Measurements from ENCODE around the gene MISP3. TPM values are rescaled to one million over a fixed set of nuclear protein-coding genes. Genes with fewer than 3 reads are reported as not detected.
"Not testable (repeated sequence)": the region's sequence is repeated elsewhere in the genome, so short reads cannot be mapped to it uniquely, and the experiment has no call there.

MISP3 gene
- total RNA-seq = 0.81 to 1.3 TPM (median 0.98 TPM) in 3 replicates

DNA sequence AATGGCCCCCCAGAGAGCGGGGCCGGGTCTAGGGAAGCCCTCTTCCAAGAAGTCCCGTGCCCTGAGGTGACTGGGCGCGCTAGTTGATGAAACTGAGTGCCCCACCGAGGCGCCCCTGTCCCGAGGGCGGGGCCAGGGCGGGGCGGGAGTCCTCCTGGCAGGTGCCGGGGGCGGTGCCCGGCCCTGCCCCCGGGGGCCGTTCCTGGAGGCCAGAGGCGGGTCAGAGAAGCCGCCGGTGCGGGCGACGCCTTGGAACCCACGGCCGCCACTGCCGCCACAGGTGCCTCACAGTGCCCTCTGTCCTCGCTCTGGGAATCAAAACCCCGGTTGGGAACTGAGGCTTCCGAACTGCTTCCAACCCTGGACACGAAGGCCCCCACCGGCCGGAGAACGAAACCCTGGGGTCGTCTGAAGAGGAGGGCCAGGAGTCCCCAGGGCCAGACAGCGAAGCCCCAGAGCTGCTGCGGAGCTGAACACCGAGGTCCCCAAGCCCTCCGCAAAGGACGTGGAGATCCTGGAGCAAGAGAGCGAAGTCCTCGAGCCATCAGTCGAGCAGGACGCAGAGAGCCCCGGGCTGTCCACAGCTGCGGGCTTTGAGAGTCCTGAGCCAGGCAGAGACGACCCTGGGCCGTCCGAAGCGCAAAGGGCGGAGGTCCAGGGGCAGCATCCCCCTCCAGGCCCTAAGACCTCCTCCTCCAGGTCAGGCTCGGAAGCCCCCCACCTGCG is at the start of gene MISP3:
Gene MISP3 (plus strand): TSS at position 252 of the 726 bp plus-strand sequence. CDS start 524 bp downstream, outside the sequence.
- H3K4me3 Mint-ChIP-seq = peak within 1 kb of the TSS; percentile 91
- H3K36me3 Mint-ChIP-seq = no peaks in the 10 kb centered on the region
- peak within 1 kb of the TSS; percentile 47 for H3K27ac Mint-ChIP-seq
- TF ChIP-seq CTCF (IDR thresholded peaks at IDR 0.05; ENCODE audit: unreplicated experiment) = no peak
- peak in 1 of 2 experiments; percentile 58 for DNase-seq (ENCODE audit: low spot score in 2 of 2, unreplicated experiment in 2 of 2)
- H3K27me3 Mint-ChIP-seq (ENCODE audit: low read depth) = peaks cover 2% of the 10 kb centered on the region
- peaks cover 22% of the 10 kb centered on the region for H3K4me1 Mint-ChIP-seq
- no peaks in the 10 kb centered on the region for H3K9me3 Mint-ChIP-seq

- Mint-ChIP-seq H3K36me3 (no peaks in the 10 kb centered on the region), H3K4me1 (peaks cover 6% of the 10 kb centered on the region), H3K27ac (peak overlapping the region; percentile 47), H3K9me3 (no peaks in the 10 kb centered on the region), H3K4me3 (no peak overlapping the region), H3K27me3 (ENCODE audit: low read depth) (peaks cover 4% of the 10 kb centered on the region)
- peak; percentile 17 for TF ChIP-seq CTCF (IDR thresholded peaks at IDR 0.05; ENCODE audit: unreplicated experiment)
- no peak for DNase-seq (ENCODE audit: low spot score in 2 of 2, unreplicated experiment in 2 of 2)
Measured at GRCh38 chr19:14023404-14024235, 49.0 kb upstream of the MISP3 start.

DNA sequence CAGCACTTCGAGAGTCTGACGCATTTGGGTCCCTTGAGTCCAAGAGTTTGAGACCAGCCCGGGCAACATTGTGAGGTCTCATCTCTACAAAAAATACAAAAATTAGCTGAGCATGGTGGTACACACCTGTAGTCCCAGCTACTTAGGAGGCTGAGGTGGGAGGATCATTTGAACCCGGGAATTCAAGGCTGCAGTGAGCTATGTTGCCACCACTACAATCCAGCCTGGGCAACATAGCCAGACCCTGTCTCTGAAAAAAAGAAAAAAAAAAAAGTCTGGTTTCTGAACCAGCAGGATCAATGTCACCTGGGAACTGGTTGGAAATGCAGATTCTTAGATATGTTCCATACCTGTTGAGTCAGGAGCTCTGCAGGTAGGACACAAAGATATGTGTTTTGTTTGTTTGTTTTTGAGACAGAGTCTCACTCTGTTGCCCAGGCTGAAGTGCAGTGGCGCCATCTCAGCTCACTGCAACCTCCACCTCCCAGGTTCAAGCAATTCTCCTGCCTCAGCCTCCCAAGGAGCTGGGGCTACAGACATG is 45.9 kb upstream of the MISP3 start:
- not testable (repeated sequence) for DNase-seq (ENCODE audit: low spot score in 2 of 2, unreplicated experiment in 2 of 2); H3K4me3 Mint-ChIP-seq; H3K27ac Mint-ChIP-seq; H3K4me1 Mint-ChIP-seq; H3K36me3 Mint-ChIP-seq; H3K9me3 Mint-ChIP-seq
- peaks cover 16% of the 10 kb centered on the region for H3K27me3 Mint-ChIP-seq (ENCODE audit: low read depth)

- DNase-seq (ENCODE audit: low spot score in 2 of 2, unreplicated experiment in 2 of 2) = no peak
- TF ChIP-seq CTCF (IDR thresholded peaks at IDR 0.05; ENCODE audit: unreplicated experiment) = no peak
- Mint-ChIP-seq H3K36me3 (no peaks in the 10 kb centered on the region), H3K9me3 (no peaks in the 10 kb centered on the region), H3K27me3 (ENCODE audit: low read depth) (peaks cover 16% of the 10 kb centered on the region), H3K4me1 (peaks cover 4% of the 10 kb centered on the region), H3K27ac (no peak within 1 kb of the TSS), H3K4me3 (no peak within 1 kb of the TSS)
Measured at GRCh38 chr19:14027856-14028450, 44.6 kb upstream of the MISP3 start, which contains the start of gene RLN3. RLN3 (plus strand) TSS chr19:14028148; CDS start chr19:14028205, 57 bp downstream.

DNA sequence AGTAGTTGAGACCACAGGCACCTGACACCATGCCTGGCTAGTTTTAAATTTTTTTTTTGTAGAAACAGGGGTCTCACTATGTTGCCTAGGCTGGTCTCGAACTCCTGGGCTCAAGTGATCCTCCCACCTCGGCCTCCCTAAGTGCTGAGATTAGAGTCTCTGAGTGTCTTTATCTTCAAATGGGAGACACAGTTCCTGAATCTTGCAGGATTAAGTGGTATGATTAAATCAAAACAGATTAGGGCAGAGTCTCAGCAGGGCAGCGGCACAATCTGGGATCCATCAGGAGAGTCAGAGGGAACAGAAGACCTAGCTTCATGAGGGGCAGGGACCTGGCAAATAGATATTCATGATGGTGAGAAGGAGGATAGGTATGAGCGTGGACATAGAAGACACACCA is 43.7 kb upstream of the MISP3 start:
- H3K9me3 Mint-ChIP-seq = no peaks in the 10 kb centered on the region
- H3K36me3 Mint-ChIP-seq = no peaks in the 10 kb centered on the region
- peaks cover 3% of the 10 kb centered on the region for H3K4me1 Mint-ChIP-seq
- no peak for DNase-seq (ENCODE audit: low spot score in 2 of 2, unreplicated experiment in 2 of 2)
- no peak overlapping the region for H3K4me3 Mint-ChIP-seq
- TF ChIP-seq CTCF (IDR thresholded peaks at IDR 0.05; ENCODE audit: unreplicated experiment) = no peak
- H3K27ac Mint-ChIP-seq = no peak overlapping the region
- H3K27me3 Mint-ChIP-seq (ENCODE audit: low read depth) = peaks cover 16% of the 10 kb centered on the region
